NB4 (cell line): Measurements from ENCODE around the gene TXNDC9.
"Not testable (repeated sequence)": the region's sequence is repeated elsewhere in the genome, so short reads cannot be mapped to it uniquely, and the experiment has no call there.

Experiments used
- DNase-seq: peaks from one replicate; pipeline ENCODE4 v3.0.0; 2010; ENCODE audit warnings: low read depth
- H3K4me3 ChIP-seq: one replicate; pipeline ENCODE4 v1.5.1; 2011; ENCODE audit warnings: mild to moderate bottlenecking, low read depth, low read length, moderate library complexity
- MYC ChIP-seq: IDR thresholded peaks from 2 replicates; pipeline ENCODE4 v1.6.1; 2011; ENCODE audit warnings: low read depth, low read length
- POLR2A ChIP-seq: IDR thresholded peaks from 2 replicates; pipeline ENCODE4 v1.6.1; 2011; ENCODE audit warnings: mild to moderate bottlenecking; ENCODE audit not compliant: insufficient read length; ENCODE audit errors: extremely low read depth
- TF ChIP-seq, protein P1 (sequence below): IDR thresholded peaks from one replicate; pipeline ENCODE4 v1.5.1; 2012; ENCODE audit warnings: low read depth, low read length
- TF ChIP-seq, protein P2 (sequence below): IDR thresholded peaks from 2 replicates; pipeline ENCODE4 v1.6.1; 2011; ENCODE audit warnings: low read depth, low read length

The TXNDC9 gene

DNA sequence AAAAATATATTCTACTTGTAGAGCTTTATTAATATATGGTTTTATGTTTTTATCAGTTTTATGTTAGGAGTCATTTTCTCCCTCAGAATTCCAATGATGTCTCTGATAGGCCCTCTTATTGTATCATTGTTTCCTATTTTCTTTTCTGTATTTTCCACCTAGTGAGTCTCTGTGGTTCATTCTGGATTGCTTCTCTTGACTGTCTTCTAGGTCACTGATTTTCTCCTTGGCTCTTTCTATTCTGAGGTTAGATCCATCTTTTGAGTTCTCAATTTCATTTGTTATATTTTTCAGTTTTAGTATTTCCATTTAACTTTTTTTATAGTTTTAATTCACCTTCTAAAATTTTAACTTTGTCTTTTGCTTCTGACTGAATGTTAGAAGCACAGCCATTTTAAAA is 38.6 kb upstream of the TXNDC9 start:
- TF ChIP-seq MYC, result no peak
- no peak for TF ChIP-seq POLR2A
- TF ChIP-seq, protein P1, sequence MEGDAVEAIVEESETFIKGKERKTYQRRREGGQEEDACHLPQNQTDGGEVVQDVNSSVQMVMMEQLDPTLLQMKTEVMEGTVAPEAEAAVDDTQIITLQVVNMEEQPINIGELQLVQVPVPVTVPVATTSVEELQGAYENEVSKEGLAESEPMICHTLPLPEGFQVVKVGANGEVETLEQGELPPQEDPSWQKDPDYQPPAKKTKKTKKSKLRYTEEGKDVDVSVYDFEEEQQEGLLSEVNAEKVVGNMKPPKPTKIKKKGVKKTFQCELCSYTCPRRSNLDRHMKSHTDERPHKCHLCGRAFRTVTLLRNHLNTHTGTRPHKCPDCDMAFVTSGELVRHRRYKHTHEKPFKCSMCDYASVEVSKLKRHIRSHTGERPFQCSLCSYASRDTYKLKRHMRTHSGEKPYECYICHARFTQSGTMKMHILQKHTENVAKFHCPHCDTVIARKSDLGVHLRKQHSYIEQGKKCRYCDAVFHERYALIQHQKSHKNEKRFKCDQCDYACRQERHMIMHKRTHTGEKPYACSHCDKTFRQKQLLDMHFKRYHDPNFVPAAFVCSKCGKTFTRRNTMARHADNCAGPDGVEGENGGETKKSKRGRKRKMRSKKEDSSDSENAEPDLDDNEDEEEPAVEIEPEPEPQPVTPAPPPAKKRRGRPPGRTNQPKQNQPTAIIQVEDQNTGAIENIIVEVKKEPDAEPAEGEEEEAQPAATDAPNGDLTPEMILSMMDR, result no peak
- TF ChIP-seq, protein P2, sequence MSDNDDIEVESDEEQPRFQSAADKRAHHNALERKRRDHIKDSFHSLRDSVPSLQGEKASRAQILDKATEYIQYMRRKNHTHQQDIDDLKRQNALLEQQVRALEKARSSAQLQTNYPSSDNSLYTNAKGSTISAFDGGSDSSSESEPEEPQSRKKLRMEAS, result no peak

DNA sequence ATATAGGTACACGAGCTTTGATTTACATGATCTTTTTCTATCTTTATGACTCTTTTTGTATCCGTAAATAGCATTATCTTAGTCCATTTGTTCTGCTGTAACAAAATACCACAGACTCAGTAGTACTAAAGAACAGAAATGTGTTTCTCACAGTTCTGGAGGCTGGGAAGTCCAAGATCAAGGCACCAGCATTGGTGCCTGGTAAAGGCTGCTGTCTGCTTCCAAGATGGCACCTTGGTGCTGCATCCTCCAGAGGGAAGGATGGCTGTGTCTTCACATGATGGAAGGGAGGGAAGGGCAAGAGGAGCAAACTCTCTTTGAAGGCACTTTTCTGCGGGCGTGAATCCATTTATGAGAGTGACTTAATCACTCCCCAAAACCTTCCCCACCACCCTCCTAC is 37.0 kb upstream of the TXNDC9 start:
- TF ChIP-seq, protein P1, result no peak
- TF ChIP-seq, protein P2, result no peak
- TF ChIP-seq POLR2A, result no peak
- no peak for TF ChIP-seq MYC
- no peak overlapping the region for H3K4me3 ChIP-seq
- no peak for DNase-seq

More for the DNA sequence above, 38.6 kb upstream of the TXNDC9 start:
- DNase-seq, result no peak
- H3K4me3 ChIP-seq, result no peak overlapping the region

DNA sequence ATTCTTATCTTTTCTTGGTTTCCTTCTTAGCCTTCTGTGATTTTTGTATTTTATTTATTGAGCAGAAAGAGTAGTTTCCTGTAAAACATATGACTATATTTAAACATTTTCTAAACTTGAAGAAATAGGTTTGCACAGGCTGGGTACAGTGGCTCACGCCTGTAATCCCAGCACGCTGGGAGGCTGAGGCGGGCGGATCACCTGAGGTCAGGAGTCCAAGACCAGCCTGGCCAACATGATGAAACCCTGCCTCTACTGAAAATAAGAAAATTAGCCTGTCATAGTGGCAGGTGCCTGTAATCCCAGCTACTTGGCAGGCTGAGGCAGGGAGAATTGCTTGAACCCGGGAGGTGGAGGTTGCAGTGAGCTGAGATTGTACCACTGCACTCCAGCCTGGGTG is 32.7 kb upstream of the TXNDC9 start:
- not testable (repeated sequence) for DNase-seq, H3K4me3 ChIP-seq

DNA sequence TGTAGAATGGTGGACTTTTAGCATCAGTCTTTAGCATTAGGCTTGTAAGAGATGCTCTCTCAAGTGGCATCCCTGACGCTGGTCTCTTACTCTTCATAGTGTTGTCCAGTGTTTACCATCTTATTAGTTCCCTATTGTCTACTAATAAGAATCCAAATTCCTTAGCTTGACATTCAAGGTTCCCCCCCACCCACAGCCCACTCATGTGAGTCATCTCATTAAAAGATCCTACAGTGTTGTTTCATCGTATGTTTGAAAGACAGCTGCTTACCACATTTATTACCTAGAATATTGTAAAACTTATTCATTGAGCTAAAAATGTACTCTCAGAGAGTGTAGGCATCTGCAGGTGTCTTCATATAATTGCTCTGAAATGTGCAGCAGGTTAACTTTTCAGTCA is 29.5 kb upstream of the TXNDC9 start:
- no peak for DNase-seq
- TF ChIP-seq POLR2A (no peak), MYC (no peak)
- TF ChIP-seq, protein P2, result no peak
- TF ChIP-seq, protein P1, result no peak
- H3K4me3 ChIP-seq, result no peak overlapping the region

DNA sequence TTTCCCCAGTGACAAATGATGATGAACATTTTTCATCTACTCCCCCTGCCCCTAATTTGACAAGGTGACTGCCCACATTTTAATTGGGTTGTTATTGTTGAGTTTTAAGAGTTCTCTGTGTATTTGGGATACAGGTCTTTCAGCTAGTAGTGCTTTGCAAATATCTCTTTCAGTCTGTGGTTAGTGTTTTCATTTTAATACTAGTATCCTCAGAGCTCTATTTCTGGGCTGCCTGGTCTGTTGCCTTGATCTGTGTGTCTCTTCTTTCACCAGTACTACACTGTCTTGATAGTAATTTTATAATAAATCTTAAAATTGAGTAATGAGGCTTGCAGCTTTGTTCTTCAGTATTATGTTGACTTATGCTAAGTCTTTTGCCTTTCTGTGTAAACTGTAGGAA is 20.7 kb upstream of the TXNDC9 start:
- TF ChIP-seq MYC, result no peak
- no peak for TF ChIP-seq POLR2A
- TF ChIP-seq, protein P1, result no peak
- TF ChIP-seq, protein P2, result no peak
- no peak for DNase-seq
- no peak overlapping the region for H3K4me3 ChIP-seq

DNA sequence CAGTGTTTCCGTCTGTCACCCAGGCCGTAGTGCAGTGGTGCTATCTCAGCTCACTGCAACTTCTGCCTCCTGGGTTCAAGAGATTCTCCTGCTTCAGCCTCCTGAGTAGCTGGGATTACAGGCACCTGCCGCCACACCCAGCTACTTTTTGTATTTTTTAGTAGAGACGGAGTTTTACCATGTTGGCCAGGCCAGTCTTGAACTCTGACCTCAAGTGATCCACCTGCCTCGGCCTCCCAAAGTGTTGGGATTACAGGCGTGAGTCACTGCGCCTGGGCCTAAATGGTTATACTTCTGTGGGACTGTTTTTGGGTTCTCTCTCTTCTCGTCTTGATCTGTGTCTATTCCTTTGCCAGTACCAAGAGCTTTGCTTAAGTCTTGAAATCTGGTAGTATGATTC is 18.7 kb upstream of the TXNDC9 start:
- H3K4me3 ChIP-seq, DNase-seq: not testable (repeated sequence)

DNA sequence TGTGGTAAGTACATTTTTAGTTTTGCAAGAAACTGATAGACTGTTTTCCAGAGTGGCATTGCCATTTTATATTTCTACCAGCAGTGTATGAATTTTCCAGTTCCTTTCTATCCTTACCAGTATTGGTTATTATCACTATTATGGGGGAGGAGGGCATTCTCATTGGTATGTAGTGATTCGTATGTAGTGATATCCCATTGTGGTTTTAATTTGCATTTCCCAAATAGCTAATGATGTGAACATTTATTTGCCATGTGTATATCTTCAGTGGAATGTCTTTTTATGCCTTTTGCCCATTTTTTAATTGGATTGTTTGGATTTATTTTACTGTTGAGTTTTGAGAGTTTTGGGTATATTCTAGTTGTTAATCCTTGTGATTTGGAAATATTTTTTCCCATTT is 17.9 kb upstream of the TXNDC9 start:
- TF ChIP-seq, protein P1, result no peak
- TF ChIP-seq MYC (no peak), POLR2A (no peak)
- TF ChIP-seq, protein P2, result no peak
- H3K4me3 ChIP-seq, result no peak overlapping the region
- DNase-seq, result no peak
